ENCODE results near the gene NACC2. TPM values are rescaled to one million over a fixed set of nuclear protein-coding genes. Genes with fewer than 3 reads are reported as not detected.

The NACC2 gene
- total RNA-seq, 1 experiment from 2014 or later, result 34.4 TPM

- no peak for DNase-seq (ENCODE audit: low read depth)
These were observed 36.8 kb upstream of the NACC2 start for GRCh38 chr9:136131629-136132511.

DNA sequence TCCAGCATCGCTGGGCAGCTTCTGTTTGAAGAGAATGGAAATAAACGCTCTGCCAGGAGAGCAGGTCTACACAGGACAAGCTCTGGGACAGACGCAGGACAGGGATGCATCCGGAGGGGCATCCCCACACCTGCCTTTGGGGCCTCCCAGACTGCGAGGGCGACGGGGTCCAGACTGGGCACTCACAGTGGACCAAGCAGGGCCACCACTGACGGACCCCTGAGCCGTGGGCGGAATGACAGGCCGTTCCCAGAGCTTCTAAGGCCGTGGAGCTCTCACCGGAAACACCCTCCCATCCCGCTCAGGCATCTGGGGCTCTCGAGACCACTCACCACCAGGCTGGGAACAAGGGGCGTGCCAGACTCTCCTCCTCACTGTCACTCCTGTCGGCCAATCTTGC, 34.1 kb upstream of the NACC2 start:
- DNase-seq (ENCODE audit: low read depth), result no peak

GRCh38 chr9:136128436-136128835, 33.3 kb upstream of the NACC2 start:
- DNase-seq (ENCODE audit: low read depth), result no peak

DNA sequence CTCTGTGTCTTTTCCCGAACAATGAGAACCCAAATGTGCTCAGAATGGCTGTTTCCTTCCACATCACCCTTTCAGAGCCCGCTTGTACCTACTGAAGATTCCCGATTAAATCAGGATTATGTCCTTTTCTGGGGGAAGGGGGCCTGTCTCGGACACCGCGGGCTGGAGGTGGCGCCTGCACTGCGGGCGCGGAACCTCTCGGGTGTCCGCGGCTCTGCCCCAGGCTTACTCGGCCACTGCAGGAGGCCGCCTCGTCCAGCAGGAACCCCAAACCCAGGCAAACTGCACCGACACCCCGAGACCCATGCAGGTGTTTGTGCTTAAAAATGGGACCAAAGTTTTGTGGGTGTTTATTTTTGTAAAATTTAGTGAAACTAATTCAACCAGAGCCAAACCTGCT, 32.2 kb upstream of the NACC2 start:
- no peak for DNase-seq (ENCODE audit: low read depth)

GRCh38 chr9:136124976-136125692, 30.0 kb upstream of the NACC2 start:
- no peak for DNase-seq (ENCODE audit: low read depth)

DNA sequence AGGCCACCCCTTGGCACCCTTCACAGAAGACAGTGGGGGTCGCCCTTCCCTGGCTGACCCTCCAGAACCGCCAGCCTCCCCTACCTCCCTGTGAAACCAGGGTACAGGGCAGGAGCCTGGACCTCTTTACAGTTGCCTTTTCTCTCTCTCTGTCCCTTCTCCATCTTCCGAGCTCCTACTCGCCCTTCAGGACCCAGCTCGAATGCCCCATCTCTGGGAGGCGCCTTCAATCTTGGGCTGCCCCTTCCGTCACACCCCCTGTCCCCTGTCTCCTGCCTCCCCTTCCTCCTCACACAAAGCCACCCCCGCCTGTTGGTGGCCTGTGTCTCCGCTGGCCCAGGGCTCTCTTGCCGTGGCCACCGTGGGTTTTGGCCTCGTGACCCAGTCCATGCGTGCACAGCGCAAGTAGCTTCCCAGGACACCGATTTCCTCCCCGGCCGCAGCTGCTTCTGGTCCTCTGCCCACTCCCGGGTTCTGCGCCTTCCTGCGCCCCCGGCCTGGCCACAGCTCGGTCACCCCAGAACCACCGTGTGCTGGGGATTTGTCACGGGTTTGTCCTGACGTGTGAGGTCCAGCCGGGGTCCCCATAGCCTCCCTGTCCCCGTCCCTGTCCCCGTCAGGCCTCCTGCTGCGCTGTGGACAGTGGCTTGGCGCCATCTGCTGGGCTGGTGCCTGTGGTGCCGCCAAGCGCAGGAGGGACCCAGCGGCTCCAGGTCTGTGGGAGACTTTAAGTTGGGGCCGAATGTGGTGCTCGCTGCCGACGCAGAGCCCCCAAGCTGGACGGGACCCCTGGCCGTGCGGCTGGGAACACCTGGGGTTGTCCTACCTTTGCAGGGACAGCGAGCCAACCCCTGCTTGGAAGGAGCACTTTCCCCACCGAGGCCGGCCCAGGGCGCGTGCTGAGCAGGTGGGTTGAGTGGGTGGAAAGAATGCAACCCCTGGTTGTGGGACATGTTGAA, 27.6 kb upstream of the NACC2 start:
- peak; percentile 34 for DNase-seq (ENCODE audit: low read depth)

DNA sequence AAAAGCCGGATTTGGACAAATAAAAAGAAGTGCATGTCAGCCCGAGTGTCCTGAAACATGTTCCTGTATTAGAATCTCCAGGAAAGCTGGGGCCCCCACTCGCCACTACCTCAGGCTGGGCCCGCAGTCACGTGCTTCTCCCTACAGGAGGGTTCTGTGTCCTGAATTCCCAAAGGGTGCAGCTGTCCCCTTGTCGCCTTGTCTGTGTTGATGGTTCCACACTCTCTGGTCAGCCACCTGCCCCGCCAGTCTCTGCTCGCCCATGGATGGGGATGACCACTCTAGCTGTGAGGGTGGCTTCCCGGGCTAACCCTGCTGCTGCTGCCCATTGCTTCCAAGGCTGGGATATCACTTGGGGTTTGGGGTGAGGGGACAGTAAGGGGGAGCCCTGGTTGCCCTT, 26.7 kb upstream of the NACC2 start:
- DNase-seq (ENCODE audit: low read depth), result no peak

- no peak for DNase-seq (ENCODE audit: low read depth)
These were observed 25.4 kb upstream of the NACC2 start for GRCh38 chr9:136120438-136120844.

GRCh38 chr9:136119883-136120393, 24.8 kb upstream of the NACC2 start:
- DNase-seq (ENCODE audit: low read depth), result no peak

DNA sequence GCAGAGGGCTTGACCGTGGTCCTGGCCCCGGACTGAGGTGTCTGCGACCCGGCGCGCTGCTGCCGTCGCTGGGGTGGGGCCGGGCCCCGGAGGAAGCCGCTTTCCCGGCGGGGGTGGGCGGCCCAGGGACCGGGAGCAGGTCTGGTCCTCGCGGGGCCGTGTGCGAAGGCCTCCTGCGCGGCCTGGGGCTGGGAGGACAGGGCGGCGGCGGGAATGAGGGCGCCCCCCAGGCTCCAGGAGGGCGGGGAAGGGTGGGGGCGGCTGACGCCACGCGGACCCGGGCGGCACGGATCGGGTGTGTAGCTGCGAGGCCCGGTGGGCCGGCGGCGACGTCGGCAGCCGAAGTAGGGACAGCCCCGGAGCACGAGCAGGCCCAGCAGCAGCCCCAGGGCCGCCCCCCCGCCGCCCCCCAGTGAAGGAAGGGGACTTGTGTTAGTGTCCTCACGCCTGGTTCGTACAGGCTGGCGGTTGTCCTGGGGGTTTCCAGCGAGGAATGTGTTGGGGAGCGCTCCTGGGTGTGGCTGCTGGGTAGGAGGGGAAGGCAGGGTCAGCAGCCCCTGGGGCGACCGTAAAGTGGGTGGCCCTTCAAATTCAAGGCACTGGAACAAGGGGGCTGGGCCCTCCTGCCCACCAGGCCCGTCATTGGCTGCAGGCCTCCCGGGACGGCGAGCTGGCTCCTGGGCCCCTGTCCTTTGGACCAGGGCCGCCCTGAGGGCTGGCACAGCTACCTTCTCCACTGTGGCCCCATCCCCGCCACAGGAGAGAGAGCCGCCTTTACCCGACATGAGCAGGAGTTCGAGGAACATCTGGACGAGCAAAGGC, 24.2 kb upstream of the NACC2 start:
- peak; percentile 36 for DNase-seq (ENCODE audit: low read depth)

GRCh38 chr9:136118320-136119060, 23.4 kb upstream of the NACC2 start, which contains the start of gene TMEM250:
TSS of gene TMEM250 (minus strand) at chr9:136118875. CDS start at chr9:136116900, 1,975 bp downstream.
- peak; percentile 96 for DNase-seq (ENCODE audit: low read depth)

DNA sequence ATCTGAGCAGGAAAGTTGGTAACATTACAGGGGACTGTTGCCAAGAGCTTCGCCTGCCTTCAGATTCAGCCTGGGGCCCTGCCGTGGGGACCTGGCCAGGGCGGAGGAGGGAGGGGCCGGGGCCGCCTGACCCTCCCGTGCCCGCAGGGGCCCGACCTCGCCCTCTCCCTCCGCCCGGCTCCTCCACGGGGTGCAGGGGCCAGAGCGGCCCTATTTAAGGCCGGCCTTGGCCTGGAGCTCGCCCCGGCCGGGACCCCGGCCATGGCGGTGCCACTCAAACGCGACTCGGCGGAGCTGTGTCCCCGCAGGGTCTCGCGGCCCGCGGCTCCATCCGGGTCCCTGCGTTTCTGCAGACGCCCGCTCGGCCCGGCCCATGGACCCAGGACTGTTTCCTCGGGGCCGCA, 22.8 kb upstream of the NACC2 start:
- DNase-seq (ENCODE audit: low read depth), result no peak

DNA sequence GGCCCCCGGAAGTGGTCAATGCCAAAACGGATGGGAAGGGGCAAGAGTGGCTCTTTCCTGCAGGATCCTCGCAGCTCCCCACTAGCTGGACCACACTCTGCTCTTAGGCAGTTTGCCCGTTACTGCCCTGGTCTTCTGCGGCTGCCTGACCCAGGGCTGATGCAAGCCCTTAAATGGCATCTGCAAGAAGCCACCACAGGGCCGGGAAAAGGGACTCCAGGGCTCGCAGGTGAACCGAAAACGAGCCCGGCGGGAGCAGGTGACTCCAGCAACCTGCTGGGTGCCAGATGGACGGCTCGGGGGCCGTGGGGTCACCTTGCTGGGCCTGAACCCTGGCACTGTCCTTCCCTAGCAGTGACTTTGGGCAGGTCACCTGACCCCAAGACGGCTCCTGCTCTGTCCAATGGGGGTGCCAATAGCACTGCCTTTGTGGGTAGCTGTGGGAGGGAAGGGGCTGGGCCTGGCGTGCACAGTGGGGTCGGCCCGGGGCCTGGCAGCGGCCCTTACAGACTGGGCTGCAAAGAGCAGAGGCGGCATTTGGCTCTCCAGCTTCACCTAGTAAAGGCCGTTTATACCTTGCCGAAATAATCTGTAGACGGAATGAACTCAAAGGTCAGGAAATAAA, 22.3 kb upstream of the NACC2 start:
- peak; percentile 36 for DNase-seq (ENCODE audit: low read depth)

GRCh38 chr9:136116360-136117098, 21.4 kb upstream of the NACC2 start:
- no peak for DNase-seq (ENCODE audit: low read depth)

- DNase-seq (ENCODE audit: low read depth), result no peak
These were observed 20.7 kb upstream of the NACC2 start for GRCh38 chr9:136115641-136116359.

GRCh38 chr9:136115206-136115605, 20.1 kb upstream of the NACC2 start:
- no peak for DNase-seq (ENCODE audit: low read depth)

GRCh38 chr9:136114610-136115009, 19.5 kb upstream of the NACC2 start:
- DNase-seq (ENCODE audit: low read depth), result no peak

- no peak for DNase-seq (ENCODE audit: low read depth)
These were observed 17.5 kb upstream of the NACC2 start for GRCh38 chr9:136112541-136112940.

Measured in LHCN-M2 (cell line).